NT2/D1 (cell line): ENCODE measurements around the gene FLYWCH1.

Source experiments
- SUZ12 ChIP-seq: IDR thresholded peaks from 2 replicates; pipeline ENCODE4 v1.6.1; 2011; ENCODE audit not compliant: insufficient read length, insufficient read depth; ENCODE audit errors: extremely low read depth
- YY1 ChIP-seq: IDR thresholded peaks from 2 replicates; pipeline ENCODE4 v1.6.1; 2011; ENCODE audit not compliant: insufficient read length, insufficient read depth
- ZNF274 ChIP-seq: IDR thresholded peaks from 2 replicates; pipeline ENCODE4 v1.6.1; 2011; ENCODE audit warnings: mild to moderate bottlenecking, low read depth, low read length

- TF ChIP-seq ZNF274 (no peak), YY1 (no peak), SUZ12 (no peak)
Measured at GRCh38 chr16:2977440-2977839, 65.7 kb downstream of the FLYWCH1 start.
